ENCODE measurements around the gene PGAM1.

- TF ChIP-seq ATF3 (CRISPR knock-in tag; IDR thresholded peaks at IDR 0.05) (no peak), SNRNP70 (IDR thresholded peaks at IDR 0.05; ENCODE audit: low read depth, low read length) (no peak), POLR2AphosphoS5 (IDR thresholded peaks at IDR 0.05; ENCODE audit: low read depth, low read length) (no peak), EZH2 (conservative IDR thresholded peaks at IDR 0.05; ENCODE audit: low read depth, low read length) (no peak), CTCF (CRISPR knock-in tag; IDR thresholded peaks at IDR 0.05) (no peak), SMARCC2 (IDR thresholded peaks at IDR 0.05) (no peak), TAF1 (CRISPR knock-in tag; IDR thresholded peaks at IDR 0.05) (no peak), HCFC1 (IDR thresholded peaks at IDR 0.05; ENCODE audit: low read depth, low read length) (no peak)
- TF ChIP-seq, protein P1, sequence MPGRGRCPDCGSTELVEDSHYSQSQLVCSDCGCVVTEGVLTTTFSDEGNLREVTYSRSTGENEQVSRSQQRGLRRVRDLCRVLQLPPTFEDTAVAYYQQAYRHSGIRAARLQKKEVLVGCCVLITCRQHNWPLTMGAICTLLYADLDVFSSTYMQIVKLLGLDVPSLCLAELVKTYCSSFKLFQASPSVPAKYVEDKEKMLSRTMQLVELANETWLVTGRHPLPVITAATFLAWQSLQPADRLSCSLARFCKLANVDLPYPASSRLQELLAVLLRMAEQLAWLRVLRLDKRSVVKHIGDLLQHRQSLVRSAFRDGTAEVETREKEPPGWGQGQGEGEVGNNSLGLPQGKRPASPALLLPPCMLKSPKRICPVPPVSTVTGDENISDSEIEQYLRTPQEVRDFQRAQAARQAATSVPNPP (CRISPR knock-in tag; IDR thresholded peaks at IDR 0.05) = no peak
Measured at GRCh38 chr10:97393034-97393573, 32.9 kb upstream of the PGAM1 start.

Measured in HepG2 (cell line).